Stimulated activated CD4-positive, alpha-beta T cell treated with anti-CD3 and anti-CD28 coated beads, Interleukin-2, amount 100 ng/mL, for 48 hours (primary cell): Measurements from ENCODE around the gene MAN2C1.
"Not testable (repeated sequence)": the region's sequence is repeated elsewhere in the genome, so short reads cannot be mapped to it uniquely, and the experiment has no call there.

Source experiments
- DNase-seq, 2 donors: peaks; one replicate each; pipeline ENCODE4 v3.0.0-alpha.2; 2020

Gene MAN2C1

DNA sequence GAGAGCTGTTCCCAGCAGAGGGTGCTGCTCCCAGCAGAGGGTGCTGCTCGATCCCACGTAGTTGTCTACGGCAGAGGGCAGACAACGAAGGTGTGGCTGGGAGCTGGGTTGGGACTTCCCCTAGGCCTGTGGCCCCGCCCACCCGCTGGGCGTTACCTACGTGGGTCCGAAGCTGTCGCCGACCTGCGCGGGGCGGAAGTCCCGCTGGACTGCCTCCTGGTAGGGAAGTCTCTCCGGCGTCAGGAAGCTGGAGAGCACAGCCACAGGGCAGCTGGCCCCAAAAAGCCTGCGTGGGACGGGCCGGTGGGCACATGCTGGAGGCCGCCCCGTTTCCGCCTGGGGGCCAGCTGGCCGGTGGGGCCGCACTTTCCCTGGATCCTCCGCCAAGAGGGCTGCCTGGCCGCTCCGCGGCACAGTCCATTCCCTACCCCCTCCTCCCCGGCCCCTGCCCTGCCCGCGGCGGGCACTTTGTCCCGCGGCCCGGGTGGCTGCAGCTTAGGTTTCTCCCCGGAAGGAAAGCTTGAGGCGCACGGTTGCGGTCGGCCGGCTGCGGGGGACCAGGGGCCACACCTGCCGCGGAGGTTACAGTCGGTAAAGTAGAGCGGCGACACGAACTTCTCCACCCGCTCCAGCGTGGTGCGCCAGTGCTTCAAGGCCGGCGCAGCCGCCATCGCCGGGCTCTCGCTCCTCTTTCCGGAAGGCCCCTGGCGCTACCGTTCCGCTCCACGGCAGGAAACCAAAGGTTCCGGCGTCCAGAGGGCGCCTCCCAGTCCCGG lies at the start of gene MAN2C1:
MAN2C1 (minus strand) TSS at position 695 of the 776 bp plus-strand sequence; CDS start at position 671, 24 bp downstream.
- peak; percentile 91 to 92 for DNase-seq

DNA sequence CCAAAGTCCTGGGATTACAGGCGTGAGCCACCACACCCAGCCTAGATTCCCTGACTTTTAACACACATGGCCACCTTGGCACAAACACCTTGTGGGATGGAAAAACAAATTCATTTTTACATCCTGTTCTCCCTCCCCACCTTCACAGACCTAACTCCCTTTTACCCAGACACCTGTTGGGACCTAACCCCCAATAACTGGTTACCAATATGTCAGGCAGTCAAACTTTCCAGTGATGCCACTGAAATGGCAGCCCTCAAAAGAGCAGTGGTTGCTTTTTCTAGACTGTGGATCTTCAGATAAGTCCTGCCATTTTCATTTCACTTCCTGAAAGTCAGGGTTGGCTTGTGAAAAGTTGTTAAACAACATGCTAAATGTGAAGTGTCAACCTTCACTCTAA lies 48.2 kb upstream of the MAN2C1 start:
- DNase-seq, result no peak

DNA sequence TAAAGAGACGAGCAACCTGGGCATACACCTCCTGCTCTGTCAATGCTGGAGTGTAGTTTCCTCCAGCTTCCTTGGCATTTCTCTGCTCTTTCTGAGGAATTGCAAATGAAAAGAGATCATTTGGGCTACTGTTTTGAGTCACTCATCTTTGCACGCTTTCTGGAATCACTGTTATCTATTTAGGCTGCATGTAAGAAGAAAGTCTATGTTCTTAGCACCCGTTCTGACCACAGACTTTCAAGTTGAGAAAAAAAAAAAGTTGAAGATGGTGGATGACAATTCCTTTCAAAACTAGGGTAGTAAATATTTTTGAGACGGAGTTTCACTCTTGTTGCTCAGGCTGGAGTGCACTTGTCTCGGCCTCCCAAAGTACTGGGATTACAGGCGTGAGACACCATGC lies 41.8 kb upstream of the MAN2C1 start:
- no peak for DNase-seq

DNA sequence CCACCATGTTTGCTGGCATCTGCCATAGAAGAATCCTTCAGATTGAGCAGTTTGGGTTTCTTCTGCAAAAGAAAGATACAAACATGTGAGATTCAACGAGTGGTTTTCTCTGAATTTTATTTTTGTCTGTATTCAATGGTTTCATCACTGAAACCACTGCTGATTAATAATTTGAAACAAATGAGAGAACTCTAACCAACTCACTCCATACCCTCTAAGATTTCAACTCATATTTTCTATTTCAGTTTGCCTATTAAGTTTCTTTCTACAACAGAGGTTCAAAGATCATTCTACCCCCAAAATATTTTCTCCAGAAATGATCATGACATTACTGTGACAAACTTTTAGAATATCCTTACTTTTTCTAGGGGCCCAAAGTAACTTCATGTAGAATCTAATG lies 38.7 kb upstream of the MAN2C1 start:
- DNase-seq, result no peak

DNA sequence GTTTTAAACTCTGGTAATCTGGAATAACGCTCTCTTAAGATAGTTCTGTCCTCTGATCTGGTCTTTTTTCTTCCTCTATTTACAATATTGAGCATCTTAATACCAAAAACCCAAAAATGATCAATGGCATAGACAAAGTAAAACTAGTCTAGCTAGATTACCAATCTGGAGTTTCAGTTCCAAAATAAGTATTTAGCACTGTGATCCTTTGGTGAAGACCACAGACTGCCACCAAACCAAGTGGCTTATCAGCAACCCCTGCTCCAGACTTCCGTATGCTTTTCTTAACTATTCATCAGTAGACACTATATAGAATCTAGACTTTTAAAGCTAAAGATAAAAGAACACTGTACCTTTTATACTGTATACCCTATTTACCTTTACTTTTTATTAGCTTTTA lies 35.5 kb upstream of the MAN2C1 start:
- DNase-seq, result no peak

DNA sequence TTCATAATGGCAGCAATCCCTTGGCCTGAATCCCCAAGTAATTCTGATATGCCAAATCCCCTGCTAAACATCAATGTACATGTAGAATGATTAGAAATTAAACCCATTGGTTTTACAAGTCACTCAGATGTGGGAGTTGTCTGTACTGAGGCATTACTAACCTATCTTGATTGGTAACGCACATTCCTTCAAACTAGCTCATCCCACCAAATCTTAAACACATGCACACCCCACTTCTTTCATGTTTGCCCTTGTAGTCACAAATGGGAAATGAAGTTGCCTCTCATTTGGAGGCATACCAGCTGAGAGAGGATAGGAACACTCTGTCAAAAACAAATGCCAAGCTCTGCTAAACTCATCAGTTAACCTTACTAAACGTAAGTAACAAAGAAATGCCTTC lies 29.1 kb upstream of the MAN2C1 start:
- no peak for DNase-seq

DNA sequence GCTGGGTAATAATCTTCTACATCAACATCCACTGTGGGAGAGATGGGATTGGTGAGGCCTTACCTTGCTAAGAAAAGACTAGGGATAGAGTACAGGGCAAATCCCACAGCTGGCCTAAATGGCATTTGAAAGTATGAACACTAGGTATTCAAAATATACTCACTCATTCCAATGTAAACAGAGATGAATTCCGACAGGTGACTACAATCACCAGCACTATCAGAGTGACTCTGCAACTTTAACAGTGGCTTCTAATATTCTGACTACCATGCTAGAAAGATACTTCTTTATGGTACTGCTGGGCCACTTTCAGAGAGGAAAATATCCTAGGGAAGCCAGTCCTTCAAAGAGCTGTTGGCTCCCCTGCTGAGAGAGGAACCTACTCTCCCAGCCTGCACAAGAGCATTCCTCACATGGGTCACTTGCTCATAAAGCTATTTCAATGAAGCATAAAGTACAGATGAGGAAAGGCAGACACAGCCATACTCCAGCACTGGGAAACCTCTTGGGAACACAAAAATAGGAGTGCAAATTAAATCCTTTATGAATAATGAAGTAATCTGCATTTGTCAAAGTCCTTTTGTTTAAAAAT lies 21.5 kb upstream of the MAN2C1 start:
- DNase-seq, result no peak

DNA sequence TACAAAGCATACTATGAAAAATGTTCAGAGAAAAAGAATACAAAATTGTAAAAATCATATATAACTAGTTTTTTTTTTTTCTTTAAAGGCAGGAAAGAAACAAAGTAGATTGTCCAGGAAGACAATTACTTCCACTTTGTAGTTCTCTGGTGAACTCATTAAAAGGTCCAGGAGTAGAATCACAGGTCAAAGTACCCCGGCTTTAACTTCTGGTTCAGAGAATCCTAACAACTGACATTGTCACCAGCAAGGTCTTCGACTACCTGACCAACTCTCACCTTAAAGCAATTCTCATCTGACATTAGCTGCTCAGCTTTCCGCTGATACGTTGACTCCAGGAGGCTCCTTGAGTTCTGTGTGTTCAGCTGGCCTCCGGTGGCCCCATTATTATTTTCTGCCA lies 15.6 kb upstream of the MAN2C1 start:
- not testable (repeated sequence) for DNase-seq

DNA sequence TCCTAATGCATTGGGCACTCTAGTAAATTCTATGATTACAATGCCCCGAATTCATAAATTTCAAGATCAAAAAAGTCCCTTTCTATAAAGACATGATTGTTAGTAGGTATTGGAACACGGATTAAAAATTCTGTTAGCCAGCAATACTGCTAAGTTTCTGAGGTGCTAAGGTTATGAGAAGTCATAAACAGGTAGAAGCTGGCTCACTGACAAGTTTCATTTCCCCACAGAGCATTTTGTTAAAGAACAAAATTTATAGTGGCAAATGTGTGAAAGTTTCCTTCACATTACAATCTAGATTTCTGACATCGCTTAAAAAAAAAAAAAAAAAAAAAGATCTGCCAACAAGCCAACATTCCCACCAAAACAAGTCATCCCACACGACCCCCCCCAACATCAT lies 12.4 kb upstream of the MAN2C1 start:
- DNase-seq, result no peak

DNA sequence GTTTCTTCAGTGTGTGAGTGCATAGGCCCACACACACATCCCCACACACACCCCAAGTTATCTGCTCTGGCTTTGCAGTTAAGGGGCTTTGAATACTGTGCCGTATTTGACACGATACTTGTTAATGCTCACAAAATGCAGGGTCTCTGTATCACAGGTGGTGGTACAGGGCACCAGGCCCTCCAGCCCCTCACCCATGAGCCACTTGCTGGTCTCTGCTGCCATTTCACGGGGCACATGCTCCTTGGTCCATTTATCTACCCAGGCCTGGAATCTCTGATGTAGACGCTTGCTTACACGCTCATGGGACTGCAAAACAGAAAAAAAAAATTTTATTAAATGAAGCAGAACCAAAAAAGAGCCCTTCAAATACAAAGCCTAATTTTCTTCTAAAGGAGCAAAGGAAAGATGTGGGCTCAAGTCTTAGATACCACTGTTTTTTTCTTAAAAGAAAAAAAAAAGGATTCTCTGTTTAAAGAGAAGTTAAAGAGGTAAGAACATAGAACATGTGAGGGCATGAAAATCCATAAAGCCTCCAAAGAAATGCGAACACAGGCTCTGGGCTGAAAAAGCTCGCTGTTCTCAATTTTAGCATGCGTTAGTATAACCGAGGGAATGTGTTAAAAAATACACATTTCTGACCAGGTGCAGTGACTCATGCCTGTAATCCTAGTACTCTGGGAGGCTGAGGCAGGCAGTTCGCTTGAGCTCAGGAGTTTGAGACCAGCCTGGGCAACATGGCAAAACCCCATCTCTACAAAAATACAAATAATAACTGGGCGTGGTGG lies 3.7 kb upstream of the MAN2C1 start:
- DNase-seq, result no peak

DNA sequence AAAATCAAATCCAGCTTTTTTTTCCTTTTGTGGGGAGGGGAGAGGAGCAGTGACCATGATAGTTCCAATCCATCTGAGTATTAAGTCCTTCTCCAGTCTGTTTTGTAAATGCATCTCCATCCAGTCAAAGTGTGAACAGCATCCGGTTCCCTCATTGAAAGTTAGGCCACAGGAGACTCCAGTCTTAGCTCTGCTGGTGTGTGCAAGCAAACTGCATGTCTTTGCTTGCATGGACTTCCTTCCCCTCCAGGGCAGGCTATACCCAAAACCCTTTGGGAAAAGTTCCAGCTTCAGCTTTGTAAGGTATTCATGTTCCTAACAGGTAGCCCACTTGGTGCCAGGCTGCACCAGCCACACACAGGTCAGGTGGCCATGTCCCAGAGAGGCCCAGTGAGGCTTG lies 3.1 kb upstream of the MAN2C1 start:
- no peak for DNase-seq

DNA sequence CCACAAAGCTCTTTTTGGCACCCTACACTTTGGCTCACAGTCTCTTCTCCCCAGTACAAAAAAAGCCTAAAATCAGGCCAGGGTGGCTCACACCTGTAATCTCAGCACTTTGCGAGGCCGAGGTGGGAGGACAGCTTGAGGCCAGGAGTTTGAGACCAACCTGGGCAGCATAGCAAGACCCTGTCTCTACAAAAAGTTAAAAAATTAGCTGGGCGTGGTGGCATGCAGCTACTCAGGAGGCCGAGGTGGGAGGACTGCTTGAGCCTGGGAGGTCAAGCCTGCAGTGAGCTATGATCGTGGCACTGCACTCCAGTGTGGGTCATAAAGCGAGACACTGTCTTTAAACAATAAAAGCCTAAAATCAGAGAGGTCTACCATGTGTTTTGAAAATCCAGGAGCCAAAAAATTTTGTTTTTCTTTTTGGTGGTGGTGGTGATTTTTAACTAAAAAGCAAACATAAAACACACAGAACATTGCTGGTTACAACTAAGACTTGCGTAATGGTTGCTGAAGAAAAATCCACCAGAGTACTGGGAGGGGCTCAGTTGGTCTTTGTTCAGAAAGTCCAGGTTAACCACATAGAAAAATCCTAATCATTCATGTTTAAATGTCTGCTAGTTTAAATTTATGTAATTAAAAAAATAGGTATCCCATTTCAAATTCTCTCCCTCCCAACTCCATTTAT lies 1.6 kb upstream of the MAN2C1 start:
- DNase-seq, result no peak

DNA sequence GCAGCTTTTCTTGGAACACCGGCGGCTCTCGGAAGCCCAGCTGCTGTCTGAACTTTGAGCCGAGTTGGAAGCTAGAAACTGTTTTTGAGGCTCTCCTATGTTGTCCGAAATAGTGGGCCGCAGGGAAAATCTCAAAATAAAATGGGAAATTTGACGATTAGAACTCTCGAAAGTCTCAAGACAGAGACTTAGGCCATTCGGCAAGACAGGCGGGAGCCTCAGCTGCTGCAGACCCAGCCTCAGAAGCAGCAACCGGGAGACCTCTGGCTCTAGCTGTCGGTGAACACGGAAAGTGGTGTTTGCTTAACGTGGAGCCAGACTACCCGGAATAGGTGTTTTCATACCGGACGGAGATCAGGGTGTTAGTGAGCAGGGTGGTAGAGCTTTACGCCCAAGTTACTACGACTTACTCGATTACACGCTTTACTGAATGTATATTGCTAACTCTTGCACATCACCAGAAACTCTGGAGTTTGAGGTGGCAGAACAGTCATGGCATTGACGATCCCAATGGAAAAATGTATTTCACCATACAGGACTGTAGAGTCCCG lies 357 bp upstream of the MAN2C1 start:
- no peak for DNase-seq

DNA sequence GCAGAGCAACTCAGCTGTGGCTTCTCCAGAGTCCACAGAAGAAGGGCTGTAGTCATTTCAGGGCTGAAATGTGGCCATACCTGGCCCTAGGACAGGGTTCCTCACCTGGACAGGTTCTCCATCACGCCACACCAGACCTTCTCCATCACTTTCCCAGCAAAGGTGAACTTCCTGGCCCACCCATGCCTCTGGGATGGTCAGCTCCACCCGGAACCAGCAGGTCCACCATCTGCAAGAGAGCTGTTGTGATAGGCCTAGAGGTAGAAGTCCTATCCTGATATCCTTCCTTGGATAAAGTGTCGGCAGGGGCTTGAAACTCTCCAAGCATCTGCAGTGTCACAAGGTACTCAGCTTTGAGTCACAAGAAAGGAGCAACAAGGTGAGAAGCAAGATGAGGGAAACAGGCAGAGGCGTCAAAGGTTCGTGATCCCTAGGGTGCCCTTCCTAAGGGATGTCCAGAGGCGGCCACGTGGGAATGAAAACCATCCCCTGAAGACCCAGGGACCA lies 948 bp downstream of the MAN2C1 start:
- DNase-seq, result no peak

DNA sequence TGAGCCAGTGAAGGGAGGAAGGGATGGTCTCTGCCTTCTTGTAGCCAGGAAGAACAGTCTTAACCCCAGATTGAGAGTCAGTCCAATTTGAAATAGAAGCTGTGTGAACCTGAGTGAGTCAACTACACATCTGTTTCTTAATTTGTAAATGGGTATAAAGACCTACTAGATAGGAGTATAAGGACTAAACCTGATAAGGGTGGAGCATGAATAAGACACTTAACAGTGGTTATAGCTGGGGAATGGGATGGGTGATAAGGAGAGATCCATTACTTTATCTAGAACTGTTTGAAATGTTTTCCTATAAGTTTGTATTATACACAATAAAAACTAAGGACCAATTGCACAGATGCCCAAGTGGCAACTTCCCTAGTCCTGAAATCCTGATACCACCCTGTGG lies 1.4 kb downstream of the MAN2C1 start:
- no peak for DNase-seq

DNA sequence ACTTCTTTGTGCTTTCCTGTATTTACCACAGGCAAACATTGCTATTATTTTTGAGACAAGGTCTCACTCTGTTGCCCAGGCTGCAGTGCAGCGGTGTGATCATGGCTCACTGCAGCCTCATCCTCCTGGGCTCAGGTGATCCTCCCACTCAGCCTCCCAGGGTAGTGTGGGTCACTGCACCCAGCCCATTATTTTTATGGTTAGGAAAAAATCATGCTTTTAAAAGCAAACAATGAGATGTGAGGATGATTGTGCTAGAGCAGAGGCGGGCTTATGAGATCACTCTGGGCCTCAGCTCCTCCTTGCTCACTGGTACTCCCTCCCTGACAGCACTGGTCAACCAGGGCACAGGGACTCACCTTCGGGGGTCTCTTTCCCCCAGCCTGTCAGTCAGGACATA lies 2.2 kb downstream of the MAN2C1 start:
- no peak for DNase-seq

DNA sequence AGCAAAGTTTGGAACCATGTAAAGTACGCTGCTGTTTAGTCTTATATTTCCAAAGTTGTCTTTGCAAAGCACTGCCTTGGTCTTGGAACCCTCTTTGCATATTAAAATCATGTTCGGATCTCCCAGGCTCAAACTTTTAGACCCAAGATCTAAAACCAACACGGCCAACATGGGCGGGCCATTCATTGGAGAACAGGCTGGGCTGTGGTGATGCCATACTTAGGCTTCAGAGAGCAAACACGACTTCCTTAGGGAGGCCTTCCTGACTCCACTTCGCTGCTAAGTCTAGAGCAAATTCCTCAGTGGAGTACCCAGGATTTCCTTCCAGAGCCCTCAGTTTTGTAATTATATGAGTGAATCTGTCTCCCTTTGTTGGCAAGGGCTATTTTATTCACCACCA lies 3.5 kb downstream of the MAN2C1 start:
- DNase-seq, result no peak

DNA sequence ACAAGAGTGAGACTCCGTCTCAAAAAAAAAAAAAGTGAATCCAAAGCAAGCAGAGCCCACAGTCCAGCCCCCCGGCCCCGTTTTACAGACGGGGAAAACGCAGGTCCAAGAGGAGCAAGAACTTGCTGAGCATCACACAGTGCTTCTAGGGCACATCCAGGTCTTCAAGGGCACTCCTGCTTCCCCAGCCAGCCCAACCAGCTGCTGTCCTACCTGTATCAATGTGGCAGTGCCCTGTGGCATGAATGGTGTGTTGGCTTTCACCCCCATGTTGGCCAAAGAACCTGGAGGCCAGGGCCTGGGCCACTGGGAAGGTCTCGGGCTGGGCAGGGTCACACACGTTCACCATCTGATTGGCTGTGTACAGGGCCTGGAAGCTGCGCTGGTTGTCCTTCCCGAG lies 4.6 kb downstream of the MAN2C1 start:
- no peak for DNase-seq

DNA sequence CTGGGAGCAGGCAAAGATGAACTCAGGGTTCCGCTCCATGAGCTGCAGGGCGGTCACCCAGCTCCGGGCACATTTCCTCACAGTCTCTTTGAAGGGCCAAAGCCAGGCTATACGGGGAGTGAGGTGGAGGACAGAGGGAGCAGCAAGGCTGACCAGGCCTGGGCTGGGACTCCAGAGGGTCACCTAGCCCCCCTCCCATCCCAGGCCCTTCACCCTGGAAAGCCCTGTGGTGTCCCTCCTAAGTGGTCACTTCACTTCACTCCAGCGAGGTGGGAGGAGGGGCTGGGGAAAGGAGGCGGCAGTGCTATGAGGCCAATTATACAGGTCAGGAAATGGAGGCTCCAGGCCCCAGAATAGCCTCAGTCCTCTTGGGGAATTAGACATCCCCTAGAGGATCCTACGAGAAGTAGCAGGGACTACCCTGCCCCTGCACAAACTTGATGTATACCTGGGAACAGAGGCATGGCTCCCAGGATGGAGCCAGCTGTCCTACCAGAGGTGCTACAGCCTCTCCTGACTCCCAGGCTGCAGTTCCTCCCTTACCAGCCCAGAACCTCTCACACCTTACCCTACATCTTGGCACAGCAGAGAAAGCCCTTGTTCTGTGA lies 5.7 kb downstream of the MAN2C1 start:
- no peak for DNase-seq

DNA sequence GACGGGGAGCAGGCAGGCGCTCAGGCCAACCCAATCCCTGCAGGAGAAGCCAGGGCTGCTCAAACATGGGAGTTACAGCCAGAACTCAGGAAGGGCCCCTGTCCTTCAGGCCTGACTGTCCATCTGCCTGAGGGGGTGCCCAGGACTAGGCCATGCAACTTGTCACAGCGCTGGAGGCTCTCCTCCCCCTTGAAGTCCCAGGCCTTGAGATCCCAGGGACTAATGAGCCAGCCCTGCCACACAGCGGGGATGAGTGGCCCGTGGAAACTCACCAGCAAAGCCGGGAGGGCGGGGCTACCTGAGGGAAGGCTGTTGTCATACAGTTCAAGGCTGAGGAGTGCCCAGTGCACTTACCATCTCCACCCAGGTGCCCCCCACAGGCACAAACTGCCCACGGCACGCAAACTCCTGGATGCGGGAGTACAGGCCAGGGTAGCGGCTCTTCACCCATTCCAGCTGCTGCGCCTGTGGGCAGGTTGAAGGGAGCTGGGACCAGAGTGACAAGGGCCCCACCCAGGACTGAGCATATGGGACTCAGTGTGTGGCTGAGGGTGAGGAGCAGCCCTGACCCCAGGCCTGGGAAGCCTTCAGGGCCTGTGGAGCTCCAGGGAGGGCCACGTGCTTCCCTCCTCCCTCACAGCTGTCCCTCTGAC lies 6.3 kb downstream of the MAN2C1 start:
- DNase-seq, result no peak

DNA sequence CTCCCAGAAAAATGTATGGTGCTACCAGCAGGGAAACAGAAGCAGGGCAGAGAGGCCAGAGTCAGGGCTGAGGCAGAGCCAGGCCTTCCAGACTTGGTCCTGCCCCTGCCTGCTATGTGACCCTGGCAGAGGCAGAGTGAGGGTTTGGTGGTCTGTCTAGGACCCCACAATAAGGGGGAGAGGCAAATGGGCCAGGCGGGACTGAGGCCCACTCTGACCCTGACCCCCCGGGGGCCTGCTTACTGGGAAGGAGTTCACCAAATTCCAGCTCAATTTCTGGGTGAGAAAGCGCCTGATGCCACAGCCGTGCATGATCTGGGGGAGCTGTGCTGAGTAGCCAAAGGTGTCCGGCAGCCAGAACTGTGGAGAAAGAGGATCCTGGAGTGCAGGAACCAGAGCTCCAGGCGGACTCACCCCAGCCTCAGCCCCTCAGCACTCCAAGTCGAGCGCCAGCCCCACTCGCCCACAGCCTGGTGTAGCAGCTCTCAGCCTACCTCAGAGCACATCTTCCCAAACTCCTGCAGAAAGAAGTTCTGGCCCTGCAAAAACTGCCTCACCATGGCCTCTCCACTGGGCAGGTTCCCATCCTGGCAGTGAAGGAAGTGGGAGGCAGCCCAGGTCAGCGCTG lies 6.9 kb downstream of the MAN2C1 start:
- no peak for DNase-seq
